DND-41 (cell line): ENCODE data around the gene PRDM5.

Experiments
- ATAC-seq: fragments of 200-7000 bp; cut with Tn5 transposase; 3 replicates; pipeline ENCODE4 v1.9.1; 2021; ENCODE audit warnings: low read depth; ENCODE audit not compliant: insufficient read depth
- DNase-seq: peaks from one replicate; pipeline ENCODE4 v3.0.0-alpha.2; 2020
- H2AFZ ChIP-seq: 2 replicates; pipeline ENCODE4 v1.6.0; 2012; ENCODE audit warnings: low read depth, low read length
- H3K27ac ChIP-seq: 2 replicates; pipeline ENCODE4 v1.5.1; 2012; ENCODE audit warnings: low read length, inconsistent platforms
- H3K27me3 ChIP-seq: fragments of 200-600 bp; sonication (generic); 2 replicates; pipeline ENCODE4 v1.6.0; 2012; ENCODE audit warnings: low read length, mild to moderate bottlenecking, inconsistent platforms; ENCODE audit not compliant: insufficient read depth, poor library complexity
- H3K36me3 ChIP-seq: 2 replicates; pipeline ENCODE4 v1.5.1; 2012; ENCODE audit warnings: low read length, inconsistent platforms; ENCODE audit not compliant: insufficient read depth
- H3K4me1 ChIP-seq: 2 replicates; pipeline ENCODE4 v1.5.1; 2012; ENCODE audit warnings: mild to moderate bottlenecking, low read length; ENCODE audit not compliant: insufficient read depth
- H3K4me2 ChIP-seq: 2 replicates; pipeline ENCODE4 v1.6.0; 2012; ENCODE audit warnings: mild to moderate bottlenecking, moderate library complexity, low read length, inconsistent platforms; ENCODE audit not compliant: insufficient read depth
- H3K4me3 ChIP-seq, 2 experiments: fragments of 200-600 bp in 1 of 2; shearing (Covaris generic) in 1 of 2; 2 replicates each; pipeline ENCODE4 v1.5.1; 2012 to 2016; ENCODE audit warnings: inconsistent platforms in 2 of 2, low read length in 2 of 2, mild to moderate bottlenecking in 2 of 2, low read depth in 1 of 2, moderate library complexity in 1 of 2
- H3K79me2 ChIP-seq: 2 replicates; pipeline ENCODE4 v1.6.0; 2012; ENCODE audit warnings: low read length, inconsistent platforms; ENCODE audit not compliant: insufficient read depth
- H3K9ac ChIP-seq: 2 replicates; pipeline ENCODE4 v1.6.0; 2012; ENCODE audit warnings: low read depth, mild to moderate bottlenecking, inconsistent platforms, low read length, moderate library complexity
- H3K9me3 ChIP-seq: 2 replicates; pipeline ENCODE4 v1.5.1; 2012; ENCODE audit warnings: low read length, moderate library complexity, mild to moderate bottlenecking, inconsistent platforms; ENCODE audit not compliant: insufficient read depth, severe bottlenecking
- H4K20me1 ChIP-seq: 2 replicates; pipeline ENCODE4 v1.6.0; 2012; ENCODE audit warnings: low read length; ENCODE audit not compliant: insufficient read depth
- EZH2 ChIP-seq: IDR thresholded peaks from 3 replicates; pipeline ENCODE4 v1.6.1; 2012; ENCODE audit warnings: borderline replicate concordance, low read depth, mild to moderate bottlenecking, moderate library complexity, low read length, inconsistent platforms; ENCODE audit not compliant: severe bottlenecking
- TF ChIP-seq, protein P1 (sequence below): IDR thresholded peaks from 2 replicates; pipeline ENCODE4 v1.5.1; 2012; ENCODE audit warnings: borderline replicate concordance, low read length, moderate library complexity, mild to moderate bottlenecking; ENCODE audit not compliant: poor library complexity, severe bottlenecking; ENCODE audit errors: extremely low read depth

PRDM5 gene

DNA sequence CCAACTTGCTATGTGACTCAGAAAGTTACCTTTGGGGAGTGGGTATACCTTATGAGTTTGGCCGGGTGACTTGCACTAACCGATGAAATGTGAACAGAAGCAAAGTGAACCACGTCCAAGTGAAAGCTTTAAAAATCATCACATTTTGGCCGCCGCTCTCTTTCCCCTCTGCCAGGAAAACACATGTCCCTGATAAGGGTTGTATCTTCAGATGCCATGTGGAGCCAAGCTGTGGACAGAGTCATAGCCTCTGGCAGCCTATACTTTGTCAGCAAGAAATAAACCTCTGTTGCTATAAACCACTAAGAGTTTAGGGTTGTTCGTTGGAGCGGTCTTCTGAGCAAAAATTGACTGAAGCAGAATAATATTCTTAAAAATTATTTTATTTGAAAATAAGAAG is 92.3 kb downstream of the PRDM5 start:
- H4K20me1 ChIP-seq, result no peaks in the 10 kb centered on the region
- H3K27me3 ChIP-seq, result peaks cover 2% of the 10 kb centered on the region
- no peak overlapping the region for H2AFZ ChIP-seq
- no peak overlapping the region for H3K4me3 ChIP-seq
- H3K4me2 ChIP-seq, result no peak overlapping the region
- H3K36me3 ChIP-seq, result no peaks in the 10 kb centered on the region
- DNase-seq (no peak), ATAC-seq (no peak)
- H3K9me3 ChIP-seq, result peaks cover 2% of the 10 kb centered on the region
- no peak overlapping the region for H3K27ac ChIP-seq
- no peaks in the 10 kb centered on the region for H3K79me2 ChIP-seq
- TF ChIP-seq, protein P1, sequence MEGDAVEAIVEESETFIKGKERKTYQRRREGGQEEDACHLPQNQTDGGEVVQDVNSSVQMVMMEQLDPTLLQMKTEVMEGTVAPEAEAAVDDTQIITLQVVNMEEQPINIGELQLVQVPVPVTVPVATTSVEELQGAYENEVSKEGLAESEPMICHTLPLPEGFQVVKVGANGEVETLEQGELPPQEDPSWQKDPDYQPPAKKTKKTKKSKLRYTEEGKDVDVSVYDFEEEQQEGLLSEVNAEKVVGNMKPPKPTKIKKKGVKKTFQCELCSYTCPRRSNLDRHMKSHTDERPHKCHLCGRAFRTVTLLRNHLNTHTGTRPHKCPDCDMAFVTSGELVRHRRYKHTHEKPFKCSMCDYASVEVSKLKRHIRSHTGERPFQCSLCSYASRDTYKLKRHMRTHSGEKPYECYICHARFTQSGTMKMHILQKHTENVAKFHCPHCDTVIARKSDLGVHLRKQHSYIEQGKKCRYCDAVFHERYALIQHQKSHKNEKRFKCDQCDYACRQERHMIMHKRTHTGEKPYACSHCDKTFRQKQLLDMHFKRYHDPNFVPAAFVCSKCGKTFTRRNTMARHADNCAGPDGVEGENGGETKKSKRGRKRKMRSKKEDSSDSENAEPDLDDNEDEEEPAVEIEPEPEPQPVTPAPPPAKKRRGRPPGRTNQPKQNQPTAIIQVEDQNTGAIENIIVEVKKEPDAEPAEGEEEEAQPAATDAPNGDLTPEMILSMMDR, result no peak
- no peak overlapping the region for H3K9ac ChIP-seq
- H3K4me1 ChIP-seq, result no peaks in the 10 kb centered on the region

DNA sequence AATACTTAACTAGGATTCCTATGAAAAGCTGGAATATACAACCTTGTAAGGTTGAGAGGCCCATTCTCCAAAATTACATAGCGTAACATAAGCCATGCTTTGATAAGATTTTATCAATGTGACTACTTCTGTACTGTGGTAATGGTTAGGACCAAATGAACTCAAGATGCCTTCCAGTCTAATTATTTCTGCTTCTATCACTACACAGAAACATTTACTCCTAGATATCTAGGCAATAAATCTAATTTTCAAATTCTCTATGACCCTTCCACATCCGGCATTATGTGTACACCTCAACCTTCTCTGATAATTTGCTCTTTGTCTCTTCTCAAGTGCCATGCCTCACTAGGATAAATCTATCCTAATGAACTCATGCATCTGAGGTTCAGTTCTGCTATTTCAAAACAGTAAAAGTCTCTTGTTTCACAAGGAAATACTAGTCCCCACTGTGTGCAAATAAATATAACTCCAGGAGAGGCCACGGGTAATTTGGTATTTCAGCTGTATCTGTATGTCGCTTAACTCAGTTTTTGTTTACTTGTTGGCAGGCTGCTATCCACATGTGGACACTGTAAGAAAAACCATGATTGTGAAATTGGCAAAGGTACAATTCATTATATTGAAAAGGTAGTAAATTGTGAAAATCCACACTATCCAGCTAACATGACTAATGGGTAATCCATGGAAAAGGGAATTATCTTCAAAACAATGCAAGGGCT is 93.3 kb downstream of the PRDM5 start:
- no peak for DNase-seq
- H3K4me2 ChIP-seq, result no peak overlapping the region
- H3K36me3 ChIP-seq, result no peaks in the 10 kb centered on the region
- H4K20me1 ChIP-seq, result no peaks in the 10 kb centered on the region
- no peak overlapping the region for H2AFZ ChIP-seq
- no peaks in the 10 kb centered on the region for H3K9me3 ChIP-seq
- no peak overlapping the region for H3K4me3 ChIP-seq
- H3K79me2 ChIP-seq, result no peaks in the 10 kb centered on the region
- no peak overlapping the region for H3K9ac ChIP-seq
- no peak for TF ChIP-seq EZH2
- TF ChIP-seq, protein P1, result no peak
- no peak for ATAC-seq
- H3K27ac ChIP-seq, result no peak overlapping the region
- peaks cover 2% of the 10 kb centered on the region for H3K27me3 ChIP-seq
- no peaks in the 10 kb centered on the region for H3K4me1 ChIP-seq

DNA sequence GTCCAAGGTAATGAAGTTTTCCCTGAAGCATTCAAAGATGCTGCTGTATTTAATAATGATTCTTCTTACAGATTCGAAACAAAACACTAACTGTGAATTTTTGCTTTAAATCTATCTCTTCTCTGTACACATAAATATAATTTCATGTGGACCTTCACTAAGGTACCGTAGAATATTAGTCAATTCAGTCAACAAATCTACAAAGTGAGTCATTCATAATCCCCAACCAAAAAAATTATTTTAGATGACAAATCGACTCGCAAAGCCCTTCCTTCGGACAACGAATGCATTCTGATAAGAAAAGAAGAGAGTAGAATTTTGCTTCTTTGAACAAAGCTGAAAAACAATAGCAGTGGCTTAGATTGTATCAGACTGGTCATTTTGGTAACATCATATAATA is 95.7 kb downstream of the PRDM5 start:
- TF ChIP-seq, protein P1, result no peak
- no peak for TF ChIP-seq EZH2
- Histone ChIP-seq H3K27me3 (peaks cover 2% of the 10 kb centered on the region), H2AFZ (no peak overlapping the region), H3K9ac (no peak overlapping the region), H3K27ac (no peak overlapping the region), H3K4me3 (no peak overlapping the region), H4K20me1 (no peaks in the 10 kb centered on the region), H3K79me2 (no peaks in the 10 kb centered on the region), H3K9me3 (no peaks in the 10 kb centered on the region), H3K4me1 (no peaks in the 10 kb centered on the region), H3K4me2 (no peak overlapping the region), H3K36me3 (no peaks in the 10 kb centered on the region)
- no peak for ATAC-seq
- DNase-seq, result no peak
